SJCRH30 (cell line): ENCODE data around the gene NHERF1. TPM values are rescaled to one million over a fixed set of nuclear protein-coding genes. Genes with fewer than 3 reads are reported as not detected.

Experiments used
- DNase-seq, 2 experiments: peaks; one replicate each; pipeline ENCODE4 v3.0.0-alpha.2; 2015 to 2020
- H3K27ac ChIP-seq: fragments of 250-450 bp; sonication (Bioruptor Pico); 2 replicates; pipeline ENCODE4 v1.5.1; 2020; ENCODE audit warnings: mild to moderate bottlenecking, moderate library complexity
- H3K27me3 ChIP-seq: fragments of 250-450 bp; sonication (Bioruptor Pico); 2 replicates; pipeline ENCODE4 v1.5.1; 2020; ENCODE audit warnings: mild to moderate bottlenecking, moderate library complexity
- H3K36me3 ChIP-seq: fragments of 250-450 bp; sonication (Bioruptor Pico); 2 replicates; pipeline ENCODE4 v1.5.1; 2020; ENCODE audit warnings: mild to moderate bottlenecking, moderate library complexity
- H3K4me1 ChIP-seq: fragments of 250-450 bp; sonication (Bioruptor Pico); 2 replicates; pipeline ENCODE4 v1.5.1; 2020; ENCODE audit warnings: mild to moderate bottlenecking, moderate library complexity
- H3K4me3 ChIP-seq: fragments of 250-450 bp; sonication (Bioruptor Pico); 2 replicates; pipeline ENCODE4 v1.5.1; 2020; ENCODE audit warnings: mild to moderate bottlenecking, moderate library complexity
- H3K9me3 ChIP-seq: fragments of 250-450 bp; sonication (Bioruptor Pico); replicated peaks from 2 replicates; pipeline ENCODE4 v1.5.1; 2020; ENCODE audit warnings: mild to moderate bottlenecking, moderate library complexity
- total RNA-seq: library from RNA; depleted of rRNA; stranded (reverse); fragments of >200 nt; shearing (Covaris generic); gene quantifications from 2 replicates; pipeline ENCODE4 v1.2.3, GENCODE V29; 2014

The NHERF1 gene
- total RNA-seq, 1 experiment from 2014 or later = 45.4 TPM

DNA sequence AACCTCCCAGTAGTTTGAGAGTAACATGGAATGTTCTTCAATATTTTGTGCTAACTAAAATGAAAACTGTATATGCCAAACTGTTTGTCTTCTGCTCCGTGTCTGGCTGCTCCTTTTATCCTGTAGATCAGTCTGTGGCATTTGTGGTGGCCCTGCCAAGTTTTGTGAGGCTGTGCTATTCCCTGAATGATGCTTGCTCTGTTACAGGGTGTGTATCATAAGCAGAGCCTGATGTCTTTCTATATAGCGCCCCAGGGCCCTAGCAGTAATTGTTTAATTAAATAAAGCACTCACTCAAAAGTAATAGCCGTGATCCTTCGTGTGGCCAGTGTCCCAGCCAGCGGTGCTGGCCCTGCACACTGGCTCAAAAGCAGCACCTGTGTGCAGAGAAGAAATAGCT lies 55.5 kb downstream of the NHERF1 start:
- Histone ChIP-seq H3K27me3 (no peaks in the 10 kb centered on the region), H3K4me1 (no peaks in the 10 kb centered on the region), H3K9me3 (no peaks in the 10 kb centered on the region), H3K4me3 (no peak overlapping the region), H3K27ac (no peak overlapping the region), H3K36me3 (0 out of 2 replicates have a peak, but pooled peaks cover 5% of the 10 kb centered on the region)
- no peak for DNase-seq

DNA sequence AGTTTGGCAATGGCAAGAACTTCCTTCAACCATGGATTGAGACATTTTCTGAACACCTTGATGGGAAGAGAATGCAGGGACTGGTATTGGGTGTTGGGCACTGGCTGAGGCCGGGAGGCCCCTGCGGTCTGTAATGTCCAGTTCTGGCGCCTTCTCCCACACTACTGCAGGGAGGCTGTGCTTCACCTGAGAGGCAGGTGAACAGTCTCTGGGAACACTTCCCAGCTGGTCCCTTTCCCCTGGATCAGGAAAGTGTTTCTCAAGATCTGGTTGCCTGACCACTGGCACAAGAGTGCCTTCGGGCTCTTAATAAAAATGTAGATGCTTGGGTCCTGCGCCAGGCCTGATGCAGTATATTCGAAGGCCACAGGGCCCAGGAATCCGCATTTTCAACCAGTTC lies 56.3 kb downstream of the NHERF1 start:
- H3K36me3 ChIP-seq = no peaks in the 10 kb centered on the region
- H3K27ac ChIP-seq = no peak overlapping the region
- H3K27me3 ChIP-seq = no peaks in the 10 kb centered on the region
- DNase-seq = no peak
- no peaks in the 10 kb centered on the region for H3K9me3 ChIP-seq
- no peak overlapping the region for H3K4me3 ChIP-seq
- no peaks in the 10 kb centered on the region for H3K4me1 ChIP-seq

DNA sequence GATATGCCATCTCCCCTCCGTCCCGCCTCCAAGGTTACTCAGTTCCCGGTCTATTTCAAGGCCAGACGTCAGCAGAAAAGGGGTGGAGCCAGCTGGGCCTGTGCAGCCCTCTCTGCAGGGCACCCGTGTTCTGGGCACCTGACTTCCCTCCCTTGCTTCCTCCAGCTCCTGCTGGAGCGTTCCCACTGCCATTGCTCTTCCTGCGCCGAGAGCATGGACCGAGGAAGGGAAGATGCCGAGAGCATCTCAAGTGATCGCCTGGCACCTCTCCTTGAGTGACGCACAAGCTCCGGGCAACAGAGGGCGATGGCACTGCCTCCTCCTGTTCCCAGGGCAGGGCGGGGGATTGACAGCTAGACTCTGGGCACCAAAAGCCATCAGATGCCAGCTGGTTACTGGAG lies 57.2 kb downstream of the NHERF1 start:
- Histone ChIP-seq H3K36me3 (no peaks in the 10 kb centered on the region), H3K9me3 (no peaks in the 10 kb centered on the region), H3K27ac (no peak overlapping the region), H3K4me1 (no peaks in the 10 kb centered on the region), H3K4me3 (no peak overlapping the region), H3K27me3 (no peaks in the 10 kb centered on the region)
- no peak for DNase-seq

DNA sequence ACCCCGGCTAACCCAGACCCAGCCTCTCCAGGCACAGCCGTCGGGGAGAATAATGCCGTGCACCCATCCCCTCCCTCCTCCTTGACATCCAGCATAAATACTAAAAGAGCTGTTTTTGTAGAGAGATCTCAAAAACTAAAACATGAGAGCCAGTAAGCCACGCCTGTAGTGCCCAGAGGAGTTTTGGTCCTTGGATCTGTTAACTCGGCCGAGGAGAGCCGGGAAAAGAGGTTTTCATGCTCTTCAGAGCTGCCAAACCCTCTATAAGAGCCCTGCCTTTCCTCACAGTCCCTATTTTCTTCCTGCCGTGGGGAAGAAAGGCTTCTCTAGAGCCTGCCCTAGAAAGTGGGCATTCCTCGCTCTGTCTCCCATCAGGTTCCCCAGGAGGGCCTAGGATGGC lies 57.9 kb downstream of the NHERF1 start:
- Histone ChIP-seq H3K9me3 (no peaks in the 10 kb centered on the region), H3K27ac (no peak overlapping the region), H3K4me3 (no peak overlapping the region), H3K27me3 (no peaks in the 10 kb centered on the region), H3K36me3 (no peaks in the 10 kb centered on the region), H3K4me1 (no peaks in the 10 kb centered on the region)
- DNase-seq = no peak

DNA sequence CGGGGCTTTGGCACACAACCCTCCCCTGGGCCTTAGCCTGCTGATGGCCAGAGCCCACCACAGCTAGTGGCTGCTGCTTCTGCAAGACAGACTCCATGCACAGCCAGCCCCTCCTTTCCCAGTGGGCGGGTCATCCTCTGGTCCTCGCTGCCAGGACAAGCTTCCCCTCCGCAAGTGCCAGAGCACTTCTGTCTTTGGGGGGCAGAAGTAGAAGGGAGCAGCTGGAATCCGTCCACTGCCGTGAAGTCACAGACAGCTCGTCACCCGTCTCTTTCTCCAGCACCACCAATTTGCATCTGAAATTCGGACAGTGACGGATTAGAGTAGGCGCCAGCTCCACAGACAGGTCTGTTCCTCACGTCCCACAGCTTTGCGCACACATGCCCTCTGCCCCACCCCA lies 59.0 kb downstream of the NHERF1 start:
- DNase-seq = no peak
- Histone ChIP-seq H3K36me3 (no peaks in the 10 kb centered on the region), H3K27me3 (no peaks in the 10 kb centered on the region), H3K27ac (no peak overlapping the region), H3K9me3 (no peaks in the 10 kb centered on the region), H3K4me3 (no peak overlapping the region), H3K4me1 (no peaks in the 10 kb centered on the region)

DNA sequence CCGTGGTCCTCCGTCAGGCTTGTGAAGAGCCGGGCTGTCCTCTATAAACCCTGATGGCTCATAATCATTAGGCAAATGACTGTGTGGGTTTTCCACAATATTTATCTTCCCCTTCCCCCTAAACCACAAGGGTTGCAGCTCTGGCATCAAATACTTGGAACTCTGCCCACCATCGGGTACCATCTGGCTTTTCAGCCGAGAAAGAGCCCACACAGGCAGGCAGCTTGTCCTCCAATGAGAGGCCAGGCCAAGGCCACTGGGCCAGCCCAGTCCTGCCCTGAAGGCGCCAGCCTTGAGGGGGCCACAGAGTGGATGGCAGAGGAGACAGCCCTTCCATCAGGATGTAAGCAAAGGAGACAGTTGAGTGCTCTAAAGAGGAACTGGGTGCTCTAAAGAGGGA lies 59.5 kb downstream of the NHERF1 start:
- no peak overlapping the region for H3K27ac ChIP-seq
- H3K4me1 ChIP-seq = no peaks in the 10 kb centered on the region
- no peaks in the 10 kb centered on the region for H3K27me3 ChIP-seq
- no peaks in the 10 kb centered on the region for H3K9me3 ChIP-seq
- no peak overlapping the region for H3K4me3 ChIP-seq
- no peaks in the 10 kb centered on the region for H3K36me3 ChIP-seq
- peak; percentile 39 to 41 for DNase-seq

DNA sequence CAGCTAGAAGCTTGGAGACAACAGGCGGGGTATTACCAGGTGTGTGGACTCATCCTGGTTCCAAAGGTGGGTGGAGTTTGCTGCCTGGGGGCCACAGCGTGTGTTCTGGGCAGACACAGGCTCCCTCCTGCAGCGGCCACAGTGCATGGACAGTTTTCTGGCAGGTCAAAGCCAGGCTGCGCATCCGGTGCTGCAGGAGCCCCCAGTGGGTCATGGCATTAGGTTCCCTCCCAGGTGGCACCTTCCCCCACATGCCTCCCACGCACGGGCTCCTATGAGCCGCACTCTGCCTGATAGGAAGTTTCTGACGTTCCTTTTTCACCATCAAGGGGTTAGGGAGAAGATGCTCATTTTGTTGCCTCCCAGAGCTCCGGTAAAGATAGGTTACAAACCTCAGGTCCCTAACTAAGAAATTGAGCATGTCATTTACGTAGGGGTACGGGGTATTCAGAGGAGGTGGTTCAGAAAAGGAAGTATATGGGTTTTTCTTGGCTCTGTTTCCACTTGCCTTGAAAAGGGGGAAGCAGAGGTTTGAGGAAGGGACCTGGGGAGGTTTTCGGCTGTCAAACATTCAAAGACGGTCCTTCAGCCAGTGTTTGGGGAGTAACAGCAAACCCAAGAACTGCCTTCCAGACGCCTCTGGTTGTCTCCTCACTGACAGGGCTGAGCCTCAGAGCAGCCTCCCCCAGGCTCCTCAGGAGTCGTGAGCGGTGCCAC lies 60.4 kb downstream of the NHERF1 start:
- Histone ChIP-seq H3K27me3 (no peaks in the 10 kb centered on the region), H3K36me3 (no peaks in the 10 kb centered on the region), H3K4me3 (no peak overlapping the region), H3K27ac (no peak overlapping the region), H3K4me1 (no peaks in the 10 kb centered on the region), H3K9me3 (no peaks in the 10 kb centered on the region)
- no peak for DNase-seq

DNA sequence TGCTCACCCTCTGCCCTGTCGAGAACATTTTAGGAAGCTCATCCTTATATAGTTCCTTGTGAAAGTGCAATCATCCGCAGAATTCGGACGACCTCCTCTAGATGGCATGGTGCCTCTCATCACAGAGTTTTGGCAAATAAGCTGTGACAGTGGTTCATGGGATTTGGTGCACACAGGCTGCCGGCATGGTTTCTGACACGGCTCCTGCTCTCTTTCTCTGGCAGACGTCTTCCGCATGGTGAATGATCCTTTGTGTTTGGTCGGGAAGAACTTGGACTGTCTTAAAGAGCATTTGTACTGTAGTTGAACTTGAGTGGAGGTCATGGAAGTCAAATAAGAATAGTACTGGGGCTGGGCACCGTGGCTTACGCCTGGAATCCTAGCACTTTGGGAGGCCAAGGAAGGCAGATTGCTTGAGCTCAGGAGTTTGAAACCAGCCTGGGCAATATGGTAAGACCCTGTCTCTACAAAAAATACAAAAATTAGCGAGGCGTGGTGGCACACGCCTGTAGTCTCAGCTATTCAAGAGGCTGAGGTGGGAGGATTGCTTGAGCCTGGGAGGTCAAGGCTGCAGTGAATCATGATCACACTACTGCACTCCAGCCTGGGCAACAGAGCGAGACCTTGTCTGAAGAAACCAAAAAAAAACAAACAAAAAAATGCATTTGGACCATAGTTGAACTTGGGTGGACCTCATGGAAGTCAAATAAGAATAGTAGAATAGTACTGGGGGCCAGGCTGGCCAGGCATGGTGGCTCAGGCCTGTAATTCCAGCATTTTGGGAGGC lies 62.5 kb downstream of the NHERF1 start:
- H3K36me3 ChIP-seq = no peaks in the 10 kb centered on the region; the same call in 1 of the 2 replicates
- DNase-seq = no peak
- no peak overlapping the region for H3K4me3 ChIP-seq
- no peaks in the 10 kb centered on the region for H3K9me3 ChIP-seq
- no peak overlapping the region for H3K27ac ChIP-seq
- no peaks in the 10 kb centered on the region for H3K27me3 ChIP-seq
- H3K4me1 ChIP-seq = no peaks in the 10 kb centered on the region

DNA sequence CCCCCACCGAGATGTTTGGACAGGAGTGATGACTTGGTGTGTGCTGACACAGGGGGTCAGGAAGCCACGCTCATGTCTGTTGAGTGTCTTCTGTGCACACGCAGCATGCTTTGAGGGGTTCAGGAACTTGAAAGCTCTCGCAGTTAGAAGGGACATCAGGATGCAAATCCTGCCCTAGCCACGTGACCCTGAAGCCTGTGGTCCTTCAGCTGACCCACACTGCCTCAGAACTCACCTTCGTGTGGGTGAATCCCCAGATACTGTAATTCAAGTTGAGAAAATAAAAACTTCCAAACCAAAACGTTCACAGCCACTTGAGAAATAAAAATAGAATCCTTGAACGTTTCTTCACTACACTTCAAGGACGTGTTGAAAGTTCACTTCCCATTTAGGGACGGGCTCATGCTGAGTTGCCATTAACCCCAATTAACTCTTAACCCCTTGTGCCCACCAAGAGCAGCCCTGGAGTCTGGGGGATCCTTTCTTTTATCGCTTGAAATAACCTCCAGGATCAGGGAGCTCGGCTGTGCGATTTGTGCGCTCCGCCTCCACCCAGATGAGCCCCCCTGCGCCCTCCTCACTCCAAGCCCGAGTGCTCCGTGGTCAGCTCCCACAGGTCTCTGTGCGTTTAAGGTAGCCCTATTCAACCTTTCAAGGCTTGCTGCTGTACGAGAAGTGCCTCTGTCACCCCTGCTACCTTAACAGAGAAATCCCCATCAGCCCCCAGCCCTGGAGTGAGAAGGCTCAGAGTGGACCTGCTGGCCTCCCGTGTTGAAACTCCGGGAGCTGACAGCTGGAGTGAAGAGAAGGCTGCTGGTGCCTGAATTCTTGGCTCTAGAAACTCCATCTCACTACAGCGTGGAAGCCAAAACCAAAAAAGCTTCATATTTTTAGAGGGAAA lies 63.9 kb downstream of the NHERF1 start:
- Histone ChIP-seq H3K4me1 (no peaks in the 10 kb centered on the region), H3K36me3 (no peaks in the 10 kb centered on the region; the same call in 1 of the 2 replicates), H3K9me3 (no peaks in the 10 kb centered on the region), H3K27me3 (no peaks in the 10 kb centered on the region), H3K4me3 (no peak overlapping the region), H3K27ac (no peak overlapping the region)
- no peak for DNase-seq

DNA sequence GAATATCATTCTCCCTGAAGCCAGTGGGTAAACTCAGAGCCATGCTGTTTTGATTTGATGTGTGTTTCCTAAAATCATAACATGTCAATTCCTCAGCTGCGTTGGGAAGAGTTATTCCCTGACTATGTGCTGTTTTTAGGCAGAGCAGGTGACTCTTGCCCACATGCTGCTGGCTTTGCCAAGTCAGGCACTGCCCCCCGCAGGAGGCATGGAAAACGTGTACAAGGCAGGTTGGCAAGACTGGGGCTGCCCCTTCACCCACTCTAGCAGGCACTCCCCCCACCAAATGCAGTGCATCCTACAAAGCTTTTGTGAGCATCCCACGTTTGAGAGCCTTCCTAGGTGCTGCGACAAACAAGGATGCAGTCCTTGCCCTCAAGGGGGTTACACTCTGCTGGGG lies 66.0 kb downstream of the NHERF1 start:
- H3K36me3 ChIP-seq = no peaks in the 10 kb centered on the region; the same call in 1 of the 2 replicates
- H3K4me1 ChIP-seq = no peaks in the 10 kb centered on the region
- DNase-seq = no peak
- no peaks in the 10 kb centered on the region for H3K27me3 ChIP-seq
- no peak overlapping the region for H3K27ac ChIP-seq
- no peak overlapping the region for H3K4me3 ChIP-seq
- no peaks in the 10 kb centered on the region for H3K9me3 ChIP-seq

DNA sequence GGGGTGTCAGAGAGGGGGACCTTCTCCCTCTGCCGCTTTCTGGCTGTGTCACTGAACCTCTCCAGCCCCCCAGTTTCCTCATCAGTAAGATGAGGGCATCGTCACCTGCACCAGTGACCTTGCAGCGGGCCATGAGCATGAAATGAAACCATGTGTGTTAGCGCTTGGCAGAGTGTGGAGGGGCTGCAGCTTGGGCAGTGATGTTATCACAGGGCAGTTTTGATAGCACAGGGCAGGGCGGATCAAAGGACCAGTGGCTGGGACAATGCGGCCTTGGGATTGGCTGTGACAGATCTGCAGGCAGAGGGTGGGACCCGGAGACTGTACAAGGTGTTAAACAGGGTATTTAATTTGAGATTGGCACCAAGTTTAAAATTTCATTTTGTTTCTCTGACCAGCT lies 66.6 kb downstream of the NHERF1 start:
- Histone ChIP-seq H3K27ac (no peak overlapping the region), H3K9me3 (no peaks in the 10 kb centered on the region), H3K36me3 (no peaks in the 10 kb centered on the region; the same call in 1 of the 2 replicates), H3K4me1 (no peaks in the 10 kb centered on the region), H3K4me3 (no peak overlapping the region), H3K27me3 (no peaks in the 10 kb centered on the region)
- no peak for DNase-seq

DNA sequence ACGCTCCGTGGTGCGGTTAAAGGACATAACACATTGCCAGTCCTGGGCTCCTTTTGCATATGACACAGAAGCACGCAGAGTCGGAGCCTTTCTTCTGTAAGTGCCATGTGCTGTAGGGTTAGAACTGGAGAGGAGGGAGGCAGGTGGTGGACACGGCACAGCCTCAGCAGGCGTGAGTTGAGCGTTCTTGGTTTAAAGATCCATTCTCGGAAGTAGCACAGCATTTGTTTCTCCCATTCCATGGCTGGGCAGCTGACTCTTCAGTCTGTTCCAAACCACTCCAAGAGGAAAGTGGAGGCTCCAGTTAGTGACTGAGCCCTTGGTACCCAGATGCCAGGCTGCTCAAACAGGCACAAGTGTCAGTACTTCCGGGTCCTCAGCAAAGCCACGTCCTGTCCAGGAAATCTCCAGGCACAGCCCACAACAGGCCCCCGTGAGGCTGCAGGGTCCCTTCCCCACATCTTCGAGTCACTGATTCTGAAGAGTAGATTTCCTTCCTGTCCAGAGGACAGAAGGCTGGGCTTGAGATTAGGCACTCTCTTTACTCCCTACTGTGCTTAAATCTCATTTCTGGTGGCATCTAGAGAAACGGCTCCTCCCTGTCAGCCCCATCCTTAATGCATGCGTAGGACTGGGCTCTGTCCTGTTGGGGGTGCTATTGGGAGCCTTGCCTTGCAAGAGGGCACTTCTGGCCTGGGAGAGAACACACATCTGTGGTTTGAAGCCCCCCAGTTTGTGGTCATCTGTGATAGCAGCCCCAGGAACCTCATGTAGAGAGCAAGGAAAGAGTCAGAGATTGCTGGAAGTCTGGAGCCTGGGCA lies 67.3 kb downstream of the NHERF1 start:
- no peak overlapping the region for H3K27ac ChIP-seq

DNA sequence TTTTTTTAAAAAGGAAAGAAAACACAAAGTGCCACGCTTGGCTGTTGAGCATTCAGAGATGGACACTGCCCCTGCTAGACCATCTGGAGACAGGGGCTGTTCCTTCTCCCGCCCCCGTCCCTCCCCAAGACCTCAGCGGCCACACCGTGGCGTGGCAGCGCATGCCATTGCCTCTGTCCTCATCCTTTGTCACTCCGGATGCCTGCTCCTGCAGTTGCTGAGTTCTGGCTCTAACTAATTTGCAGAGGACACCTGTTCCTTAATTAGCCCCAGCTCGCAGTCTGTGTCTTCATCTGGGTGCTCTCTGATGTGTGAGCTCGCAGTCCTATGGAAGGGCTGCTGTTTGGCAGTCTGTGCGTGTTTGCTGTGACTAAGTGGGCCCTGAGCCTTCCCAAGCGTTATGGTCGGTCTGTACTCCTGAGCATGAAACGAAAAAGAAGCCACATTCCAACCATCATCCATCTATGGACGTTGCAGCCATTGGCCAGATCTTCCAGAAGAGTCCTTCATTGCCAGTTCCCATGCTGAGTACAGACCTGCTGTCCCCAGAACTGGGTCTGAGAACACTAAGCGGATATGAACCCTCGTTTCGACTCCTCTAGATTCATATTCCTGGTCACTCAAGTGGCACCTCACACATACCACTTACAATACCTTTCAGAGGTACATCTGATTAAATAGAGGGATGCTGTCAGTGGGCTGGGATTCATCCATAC lies 68.6 kb downstream of the NHERF1 start:
- Histone ChIP-seq H3K9me3 (no peaks in the 10 kb centered on the region), H3K4me1 (no peaks in the 10 kb centered on the region), H3K4me3 (no peak overlapping the region), H3K36me3 (no peaks in the 10 kb centered on the region; the same call in 1 of the 2 replicates), H3K27ac (no peak overlapping the region), H3K27me3 (no peaks in the 10 kb centered on the region)
- DNase-seq = no peak

More for the DNA sequence above, 67.3 kb downstream of the NHERF1 start:
- H3K36me3 ChIP-seq = no peaks in the 10 kb centered on the region; the same call in 1 of the 2 replicates
- peak in 1 of 2 experiments; percentile 28 for DNase-seq
- no peaks in the 10 kb centered on the region for H3K27me3 ChIP-seq
- no peaks in the 10 kb centered on the region for H3K9me3 ChIP-seq
- H3K4me1 ChIP-seq = no peaks in the 10 kb centered on the region
- H3K4me3 ChIP-seq = no peak overlapping the region
